Fibroblast of skin of right quadriceps (primary cell): ENCODE results near the gene PLEKHN1.
"Not testable (repeated sequence)": the region's sequence is repeated elsewhere in the genome, so short reads cannot be mapped to it uniquely, and the experiment has no call there.

Source experiments
- DNase-seq: peaks from one replicate; pipeline ENCODE4 v3.0.0-alpha.2; 2013

Gene PLEKHN1

GRCh38 chr1:997713-997992 is 31.4 kb downstream of the PLEKHN1 start:
- DNase-seq: no peak

GRCh38 chr1:997993-998744 is 31.9 kb downstream of the PLEKHN1 start:
- DNase-seq: peak; percentile 15

- no peak for DNase-seq
Observed at GRCh38 chr1:998745-998994, 32.4 kb downstream of the PLEKHN1 start.

- peak; percentile 19 for DNase-seq
Observed at GRCh38 chr1:998995-999724, 32.9 kb downstream of the PLEKHN1 start.

GRCh38 chr1:999725-1000356 is 33.6 kb downstream of the PLEKHN1 start, which contains the start of gene HES4:
Gene HES4 (minus strand): TSS chr1:1000097. CDS start chr1:999973, 124 bp downstream.
- DNase-seq: peak; percentile 92

- peak; percentile 83 for DNase-seq
Observed at GRCh38 chr1:1000357-1001056, 34.2 kb downstream of the PLEKHN1 start.

- DNase-seq: peak; percentile 17
Observed at GRCh38 chr1:1001057-1001783, 34.9 kb downstream of the PLEKHN1 start.

GRCh38 chr1:1003618-1004419 is 37.5 kb downstream of the PLEKHN1 start:
- DNase-seq: no peak

DNA sequence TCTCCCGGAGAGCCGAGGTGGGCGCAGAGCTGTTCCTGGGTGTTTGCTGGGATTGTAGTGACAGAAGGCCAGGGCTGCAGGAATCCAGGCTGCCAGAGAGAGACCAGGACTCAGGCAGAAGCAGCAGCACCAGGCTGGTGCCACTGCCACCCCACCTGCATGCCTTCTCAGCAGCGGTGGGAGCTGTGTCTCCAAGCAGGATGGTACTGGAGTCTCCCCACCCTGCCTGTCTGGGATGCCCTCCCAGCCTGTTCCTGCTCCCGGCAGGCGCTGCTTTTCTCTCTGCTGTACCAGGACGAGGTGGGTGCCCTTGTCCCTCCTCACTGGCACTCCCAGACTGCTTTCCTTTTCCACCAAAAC is 38.1 kb downstream of the PLEKHN1 start:
- DNase-seq: no peak

DNA sequence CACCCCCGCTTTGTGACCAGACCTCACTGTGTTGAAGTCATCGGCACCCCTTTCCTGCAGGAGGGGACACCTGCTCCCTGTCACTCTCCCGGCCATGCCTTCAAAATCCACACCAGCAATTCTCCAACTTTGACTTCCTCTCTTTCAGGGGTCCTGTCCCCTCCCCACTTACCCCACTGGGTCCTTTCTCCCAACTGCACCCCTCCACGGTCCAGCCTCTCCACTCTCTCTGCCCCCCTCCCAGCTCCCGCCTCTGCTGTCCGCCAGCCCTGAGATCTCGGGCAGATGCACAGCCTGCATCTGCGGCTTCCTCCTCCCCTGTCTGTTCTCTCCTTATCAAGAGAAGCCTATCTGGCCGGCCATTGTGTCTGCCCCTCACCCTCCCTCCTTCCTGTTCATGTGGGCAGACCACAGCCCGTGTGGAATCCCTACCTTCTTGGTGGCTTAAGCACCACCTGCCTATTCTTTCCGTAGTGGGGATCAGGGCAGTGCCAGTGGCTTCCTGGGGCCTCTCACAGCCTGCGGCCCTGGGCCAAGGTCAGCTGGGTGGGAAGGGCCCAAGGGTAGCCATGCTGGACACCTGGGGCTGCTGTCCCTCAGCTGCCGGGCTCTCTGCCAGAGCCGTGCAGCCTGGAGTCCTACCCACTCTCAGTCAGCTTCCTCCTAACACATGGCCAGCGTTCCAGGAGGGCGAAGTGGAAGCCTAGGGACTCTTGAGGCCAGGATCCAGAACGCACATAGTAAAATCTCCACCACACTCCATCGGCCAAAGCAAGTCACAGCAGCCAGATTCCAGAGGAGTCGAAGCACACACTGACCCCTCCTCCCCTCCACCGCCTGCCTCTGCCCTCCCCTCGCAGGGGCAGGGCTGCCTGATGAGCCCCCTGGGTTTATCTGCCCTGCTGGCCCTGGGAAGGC is 38.8 kb downstream of the PLEKHN1 start:
- DNase-seq: peak; percentile 33

DNA sequence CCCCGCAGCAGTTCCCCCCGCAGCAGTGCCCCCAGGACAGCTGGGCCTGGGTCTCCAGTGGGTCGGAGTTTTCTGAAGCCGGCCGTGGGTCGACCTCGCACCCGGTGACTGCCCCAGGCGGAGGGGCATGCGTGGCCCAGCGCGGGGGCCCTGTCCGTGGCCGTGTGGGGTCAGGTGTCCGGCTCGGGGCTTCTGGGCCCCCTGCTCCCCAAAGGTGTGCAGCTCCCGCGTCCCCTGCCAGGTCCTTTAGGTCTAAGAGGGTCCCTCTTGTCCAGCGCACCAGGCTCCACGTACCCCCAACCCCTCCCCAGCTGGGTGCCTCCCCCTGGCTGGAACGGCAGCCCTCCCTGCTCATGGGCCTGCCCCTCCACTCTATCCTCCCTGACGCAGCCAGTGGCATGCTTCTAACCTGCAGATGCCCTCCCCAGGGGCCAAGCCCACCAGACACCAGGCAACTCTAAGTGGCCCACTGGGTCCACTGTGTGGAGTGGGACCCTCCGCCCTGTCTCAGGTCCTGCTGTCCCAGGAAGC is 39.6 kb downstream of the PLEKHN1 start:
- no peak for DNase-seq

DNA sequence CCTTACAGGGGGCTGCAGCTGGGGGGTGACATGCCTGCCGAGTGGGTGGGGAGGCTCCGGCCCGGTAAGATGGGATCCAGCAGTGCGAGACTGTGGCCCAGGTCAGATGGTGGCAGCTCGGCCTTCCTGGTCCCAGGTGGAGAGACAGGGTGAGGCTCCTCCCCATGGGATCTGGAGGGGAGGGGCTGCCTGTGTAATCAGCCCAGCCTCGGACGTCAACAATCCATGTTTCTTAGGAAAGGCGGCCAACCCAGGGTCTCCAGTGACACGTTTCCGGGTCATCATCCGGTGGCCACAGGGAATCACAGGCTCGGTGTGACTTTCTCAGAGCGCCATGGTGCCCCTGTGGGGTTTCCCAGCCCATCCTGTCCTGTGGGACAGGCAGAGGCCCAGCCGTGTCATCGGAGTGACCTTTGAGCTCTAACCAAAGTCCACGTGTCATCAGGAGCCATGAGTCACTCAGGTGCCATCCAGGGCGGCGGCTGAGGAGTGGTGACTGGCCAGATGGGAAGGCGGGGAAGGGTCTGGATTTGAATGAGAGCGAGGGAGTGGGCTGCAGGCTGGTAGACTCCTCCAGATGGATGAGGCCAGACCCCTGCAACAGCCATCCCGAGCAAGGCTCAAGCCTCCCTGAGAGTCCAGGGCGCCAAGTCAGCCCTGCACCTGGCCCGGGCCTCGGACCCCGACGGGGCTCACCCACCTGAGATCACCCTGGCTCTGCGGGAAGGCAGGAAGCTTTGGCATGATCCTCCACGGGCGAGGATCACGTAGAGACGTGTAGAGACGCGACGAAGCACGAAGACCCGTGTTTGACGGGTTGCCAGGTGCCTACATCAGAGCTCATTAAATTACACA is 40.2 kb downstream of the PLEKHN1 start:
- DNase-seq: no peak

- not testable (repeated sequence) for DNase-seq
Observed at GRCh38 chr1:1010131-1010530, 43.8 kb downstream of the PLEKHN1 start.

GRCh38 chr1:1011396-1011949 is 45.2 kb downstream of the PLEKHN1 start:
- DNase-seq: no peak

- not testable (repeated sequence) for DNase-seq
Observed at GRCh38 chr1:1012736-1013104, 46.4 kb downstream of the PLEKHN1 start.

GRCh38 chr1:1013105-1013921 is 47.0 kb downstream of the PLEKHN1 start, which contains the start of gene ISG15:
Gene ISG15 (plus strand): TSS chr1:1013497. CDS start chr1:1013574, 77 bp downstream.
- peak; percentile 82 for DNase-seq

DNA sequence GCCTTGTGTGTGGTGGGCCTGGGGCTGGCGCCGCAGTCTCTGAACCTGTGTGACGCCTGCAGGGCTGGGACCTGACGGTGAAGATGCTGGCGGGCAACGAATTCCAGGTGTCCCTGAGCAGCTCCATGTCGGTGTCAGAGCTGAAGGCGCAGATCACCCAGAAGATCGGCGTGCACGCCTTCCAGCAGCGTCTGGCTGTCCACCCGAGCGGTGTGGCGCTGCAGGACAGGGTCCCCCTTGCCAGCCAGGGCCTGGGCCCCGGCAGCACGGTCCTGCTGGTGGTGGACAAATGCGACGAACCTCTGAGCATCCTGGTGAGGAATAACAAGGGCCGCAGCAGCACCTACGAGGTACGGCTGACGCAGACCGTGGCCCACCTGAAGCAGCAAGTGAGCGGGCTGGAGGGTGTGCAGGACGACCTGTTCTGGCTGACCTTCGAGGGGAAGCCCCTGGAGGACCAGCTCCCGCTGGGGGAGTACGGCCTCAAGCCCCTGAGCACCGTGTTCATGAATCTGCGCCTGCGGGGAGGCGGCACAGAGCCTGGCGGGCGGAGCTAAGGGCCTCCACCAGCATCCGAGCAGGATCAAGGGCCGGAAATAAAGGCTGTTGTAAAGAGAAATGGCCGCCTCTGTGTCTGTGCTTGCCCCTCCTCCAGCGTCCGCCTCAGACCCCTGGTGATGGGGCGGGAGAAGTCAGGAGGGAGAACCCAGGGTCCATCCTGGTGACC is 47.8 kb downstream of the PLEKHN1 start:
- peak; percentile 52 for DNase-seq
